ENCODE data around the gene GLRA1. TPM values are rescaled to one million over a fixed set of nuclear protein-coding genes. Genes with fewer than 3 reads are reported as not detected.
"Not testable (repeated sequence)": the region's sequence is repeated elsewhere in the genome, so short reads cannot be mapped to it uniquely, and the experiment has no call there.

The GLRA1 gene
- total RNA-seq, 1 experiment from 2014 or later, result not detected

GRCh38 chr5:151897896-151898295 is 26.8 kb downstream of the GLRA1 start:
- no peak for DNase-seq
- peaks cover 13% of the 10 kb centered on the region for H3K4me1 Mint-ChIP-seq (ENCODE audit: low read depth, unreplicated experiment)
- no peaks in the 10 kb centered on the region for H3K36me3 Mint-ChIP-seq (ENCODE audit: insufficient read depth, unreplicated experiment)
- intact Hi-C loops (cut with micrococcal nuclease; ENCODE audit: unreplicated experiment), result no loop called here
- CTCF ChIA-PET, result interaction anchor here (0.7 kb wide), 1 partner anchor 213 kb away, joined by 3 read pairs; no protein-coding TSS in a partner anchor
- no peak overlapping the region for H3K4me3 Mint-ChIP-seq (ENCODE audit: low read depth, unreplicated experiment)
- no TSS peak for BruUV-seq (replicated peaks)
- no peak overlapping the region for H3K27ac Mint-ChIP-seq (ENCODE audit: unreplicated experiment)
- H3K9me3 Mint-ChIP-seq (ENCODE audit: low read depth, unreplicated experiment), result no peaks in the 10 kb centered on the region
- H3K27me3 Mint-ChIP-seq (ENCODE audit: unreplicated experiment), result peaks cover 51% of the 10 kb centered on the region
- no peak for TF ChIP-seq CTCF (IDR thresholded peaks at IDR 0.05; ENCODE audit: unreplicated experiment)

DNA sequence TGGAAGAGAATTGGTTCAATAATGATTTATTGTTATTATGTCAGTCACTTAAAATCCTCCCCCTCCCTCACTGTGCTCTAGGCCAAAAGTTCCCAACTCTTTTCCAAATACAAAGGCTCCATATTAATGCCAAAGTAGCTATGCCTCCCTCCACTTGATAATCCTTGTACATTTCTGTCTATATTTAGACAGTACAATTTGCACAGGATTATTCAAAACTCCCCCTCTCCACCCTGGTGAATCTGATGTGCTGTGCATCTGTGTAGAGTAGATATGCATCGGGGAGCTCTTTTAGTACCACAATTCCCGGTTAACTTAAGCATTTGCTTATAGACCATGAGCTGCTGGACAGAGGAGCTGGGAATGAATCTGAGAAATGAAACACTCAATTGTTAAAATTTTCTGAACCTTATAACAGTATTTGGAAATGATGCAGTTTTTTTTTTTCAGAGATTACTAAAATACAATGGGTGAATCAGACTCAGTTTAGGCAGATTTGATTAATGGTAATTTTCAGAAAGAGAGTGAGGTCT is 27.6 kb downstream of the GLRA1 start:
- no peaks in the 10 kb centered on the region for H3K36me3 Mint-ChIP-seq (ENCODE audit: insufficient read depth, unreplicated experiment)
- peaks cover 44% of the 10 kb centered on the region for H3K27me3 Mint-ChIP-seq (ENCODE audit: unreplicated experiment)
- no peak overlapping the region for H3K27ac Mint-ChIP-seq (ENCODE audit: unreplicated experiment)
- CTCF ChIA-PET, result no interaction called here
- no TSS peak for BruUV-seq (replicated peaks)
- intact Hi-C loops (cut with micrococcal nuclease; ENCODE audit: unreplicated experiment), result no loop called here
- H3K9me3 Mint-ChIP-seq (ENCODE audit: low read depth, unreplicated experiment), result no peaks in the 10 kb centered on the region
- no peak overlapping the region for H3K4me3 Mint-ChIP-seq (ENCODE audit: low read depth, unreplicated experiment)
- no peak for DNase-seq
- no peak for TF ChIP-seq CTCF (IDR thresholded peaks at IDR 0.05; ENCODE audit: unreplicated experiment)
- H3K4me1 Mint-ChIP-seq (ENCODE audit: low read depth, unreplicated experiment), result peaks cover 13% of the 10 kb centered on the region

GRCh38 chr5:151896031-151896691 is 28.5 kb downstream of the GLRA1 start:
- Mint-ChIP-seq H3K4me1 (ENCODE audit: low read depth, unreplicated experiment) (peaks cover 13% of the 10 kb centered on the region), H3K27ac (ENCODE audit: unreplicated experiment) (no peak overlapping the region), H3K4me3 (ENCODE audit: low read depth, unreplicated experiment) (no peak overlapping the region), H3K27me3 (ENCODE audit: unreplicated experiment) (peaks cover 34% of the 10 kb centered on the region), H3K9me3 (ENCODE audit: low read depth, unreplicated experiment) (no peaks in the 10 kb centered on the region), H3K36me3 (ENCODE audit: insufficient read depth, unreplicated experiment) (no peaks in the 10 kb centered on the region)
- no peak for TF ChIP-seq CTCF (IDR thresholded peaks at IDR 0.05; ENCODE audit: unreplicated experiment)
- CTCF ChIA-PET, result no interaction called here
- no TSS peak for BruUV-seq (replicated peaks)
- peak; percentile 36 for DNase-seq
- intact Hi-C loops (cut with micrococcal nuclease; ENCODE audit: unreplicated experiment), result no loop called here

DNA sequence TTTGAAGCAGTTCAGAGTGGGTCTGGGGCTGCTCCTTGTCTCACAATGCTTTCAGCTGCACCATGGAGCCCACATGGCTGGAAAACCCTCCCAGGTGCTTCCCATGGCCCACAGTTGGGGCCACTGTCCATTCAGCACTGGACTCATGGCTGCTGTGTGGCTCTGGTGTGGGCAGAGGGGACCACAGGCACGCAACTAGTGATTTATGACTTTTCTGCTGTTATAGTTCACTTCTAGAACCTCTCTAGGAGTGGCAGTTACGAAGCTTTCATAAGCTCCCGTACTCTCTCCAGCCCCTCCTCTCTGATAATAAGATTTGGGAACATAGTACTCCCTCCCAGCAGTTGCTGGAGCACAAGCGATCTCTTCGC is 29.0 kb downstream of the GLRA1 start:
- no peak overlapping the region for H3K4me3 Mint-ChIP-seq (ENCODE audit: low read depth, unreplicated experiment)
- CTCF ChIA-PET, result no interaction called here
- H3K4me1 Mint-ChIP-seq (ENCODE audit: low read depth, unreplicated experiment), result peaks cover 13% of the 10 kb centered on the region
- no TSS peak for BruUV-seq (replicated peaks)
- intact Hi-C loops (cut with micrococcal nuclease; ENCODE audit: unreplicated experiment), result no loop called here
- TF ChIP-seq CTCF (IDR thresholded peaks at IDR 0.05; ENCODE audit: unreplicated experiment), result no peak
- H3K9me3 Mint-ChIP-seq (ENCODE audit: low read depth, unreplicated experiment), result no peaks in the 10 kb centered on the region
- no peak overlapping the region for H3K27ac Mint-ChIP-seq (ENCODE audit: unreplicated experiment)
- DNase-seq, result no peak
- no peaks in the 10 kb centered on the region for H3K36me3 Mint-ChIP-seq (ENCODE audit: insufficient read depth, unreplicated experiment)
- peaks cover 29% of the 10 kb centered on the region for H3K27me3 Mint-ChIP-seq (ENCODE audit: unreplicated experiment)

- H3K9me3 Mint-ChIP-seq (ENCODE audit: low read depth, unreplicated experiment); DNase-seq; intact Hi-C loops (cut with micrococcal nuclease; ENCODE audit: unreplicated experiment); H3K27ac Mint-ChIP-seq (ENCODE audit: unreplicated experiment); CTCF ChIA-PET; H3K27me3 Mint-ChIP-seq (ENCODE audit: unreplicated experiment); H3K4me3 Mint-ChIP-seq (ENCODE audit: low read depth, unreplicated experiment); BruUV-seq (replicated peaks); H3K36me3 Mint-ChIP-seq (ENCODE audit: insufficient read depth, unreplicated experiment): not testable (repeated sequence)
- H3K4me1 Mint-ChIP-seq (ENCODE audit: low read depth, unreplicated experiment), result peaks cover 13% of the 10 kb centered on the region
Observed at GRCh38 chr5:151893485-151893884, 31.2 kb downstream of the GLRA1 start.

All from Calu3 (cell line).